22Rv1 (cell line): ENCODE results near the gene SH3RF2.

ENCODE experiments used
- ZFX ChIP-seq: fragments of 450-650 bp; IDR thresholded peaks from 2 replicates; pipeline ENCODE4 v1.6.1; 2017; ENCODE audit warnings: antibody characterized with exemption, borderline replicate concordance
- TF ChIP-seq, protein P1 (sequence below): fragments of 450-650 bp; IDR thresholded peaks from 2 replicates; pipeline ENCODE4 v1.5.1; 2017; ENCODE audit warnings: mild to moderate bottlenecking

DNA sequence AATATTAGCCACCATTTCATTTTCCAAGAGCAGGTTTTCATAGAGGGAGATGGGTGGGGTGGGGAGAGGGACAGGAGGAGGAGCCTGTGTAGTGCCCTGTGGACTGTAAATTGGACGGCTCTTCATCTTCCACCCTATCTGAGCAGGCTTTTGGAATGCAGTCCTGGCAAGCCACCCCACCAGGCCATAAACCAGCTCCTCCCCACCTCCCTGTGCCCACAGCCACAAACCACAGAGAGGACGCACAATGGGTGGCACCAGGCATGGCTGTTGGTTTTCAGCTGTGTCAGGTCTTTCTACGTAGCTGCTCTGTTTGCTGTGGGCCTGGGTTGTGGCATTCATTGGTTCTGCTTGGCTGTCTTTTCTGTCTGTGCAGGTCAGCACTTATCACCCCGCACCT lies 111.0 kb downstream of the SH3RF2 start:
- TF ChIP-seq, protein P1, sequence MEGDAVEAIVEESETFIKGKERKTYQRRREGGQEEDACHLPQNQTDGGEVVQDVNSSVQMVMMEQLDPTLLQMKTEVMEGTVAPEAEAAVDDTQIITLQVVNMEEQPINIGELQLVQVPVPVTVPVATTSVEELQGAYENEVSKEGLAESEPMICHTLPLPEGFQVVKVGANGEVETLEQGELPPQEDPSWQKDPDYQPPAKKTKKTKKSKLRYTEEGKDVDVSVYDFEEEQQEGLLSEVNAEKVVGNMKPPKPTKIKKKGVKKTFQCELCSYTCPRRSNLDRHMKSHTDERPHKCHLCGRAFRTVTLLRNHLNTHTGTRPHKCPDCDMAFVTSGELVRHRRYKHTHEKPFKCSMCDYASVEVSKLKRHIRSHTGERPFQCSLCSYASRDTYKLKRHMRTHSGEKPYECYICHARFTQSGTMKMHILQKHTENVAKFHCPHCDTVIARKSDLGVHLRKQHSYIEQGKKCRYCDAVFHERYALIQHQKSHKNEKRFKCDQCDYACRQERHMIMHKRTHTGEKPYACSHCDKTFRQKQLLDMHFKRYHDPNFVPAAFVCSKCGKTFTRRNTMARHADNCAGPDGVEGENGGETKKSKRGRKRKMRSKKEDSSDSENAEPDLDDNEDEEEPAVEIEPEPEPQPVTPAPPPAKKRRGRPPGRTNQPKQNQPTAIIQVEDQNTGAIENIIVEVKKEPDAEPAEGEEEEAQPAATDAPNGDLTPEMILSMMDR = no peak
- TF ChIP-seq ZFX = no peak
